Keratinocyte (primary cell): ENCODE results near the gene MLPH. TPM values are rescaled to one million over a fixed set of nuclear protein-coding genes. Genes with fewer than 3 reads are reported as not detected.
A peak's percentile ranks its signal among the peaks of the same experiment; 100 is the strongest.

Source experiments
- DNase-seq: peaks from one replicate; pipeline ENCODE4 v3.0.0-alpha.2; 2011; ENCODE audit warnings: low read depth, missing footprints, low spot score
- FAIRE-seq: peaks from 2 replicates; lab custom pipeline; 2011; peaks lifted over from hg19 to GRCh38; lab: Jason Lieb, UNC
- H2AFZ ChIP-seq: 2 replicates; pipeline ENCODE4 v1.6.0; 2012; ENCODE audit warnings: low read length, control low read depth, inconsistent platforms; ENCODE audit not compliant: control insufficient read depth
- H3K27ac ChIP-seq: 2 replicates; pipeline ENCODE4 v1.5.1; 2011; ENCODE audit warnings: low read length; ENCODE audit not compliant: control insufficient read depth, insufficient read depth
- H3K27me3 ChIP-seq: 3 replicates; pipeline ENCODE4 v1.6.0; 2011; ENCODE audit warnings: low read length; ENCODE audit not compliant: control insufficient read depth, insufficient read depth; ENCODE audit errors: extremely low read depth
- H3K36me3 ChIP-seq, 2 experiments: 2 replicates in 1 of 2; 3 replicates in 1 of 2; pipeline ENCODE4 v1.5.1; 2011; ENCODE audit warnings: low read length in 2 of 2, mild to moderate bottlenecking in 1 of 2; ENCODE audit not compliant: control insufficient read depth in 2 of 2, insufficient read depth in 2 of 2; ENCODE audit errors: extremely low read depth in 1 of 2
- H3K4me1 ChIP-seq: 3 replicates; pipeline ENCODE4 v1.5.1; 2011; ENCODE audit warnings: low read length; ENCODE audit not compliant: control insufficient read depth, insufficient read depth; ENCODE audit errors: extremely low read depth
- H3K4me2 ChIP-seq: 3 replicates; pipeline ENCODE4 v1.6.0; 2011; ENCODE audit warnings: low read depth, low read length; ENCODE audit not compliant: control insufficient read depth, insufficient read depth; ENCODE audit errors: extremely low read depth
- H3K4me3 ChIP-seq, 3 experiments: fragments of 200-600 bp in 1 of 3; sonication (generic) in 1 of 3; 2 replicates in 2 of 3; 3 replicates in 1 of 3; pipeline ENCODE4 v1.5.1; 2011 to 2016; ENCODE audit warnings: low read length in 3 of 3, mild to moderate bottlenecking in 3 of 3, control low read depth in 2 of 3, inconsistent platforms in 1 of 3, low read depth in 1 of 3, mixed read lengths in 1 of 3, mixed run types in 1 of 3, moderate library complexity in 1 of 3; ENCODE audit not compliant: control insufficient read depth in 2 of 3, insufficient read depth in 2 of 3; ENCODE audit errors: extremely low read depth in 1 of 3
- H3K79me2 ChIP-seq: 2 replicates; pipeline ENCODE4 v1.6.0; 2012; ENCODE audit warnings: low read length; ENCODE audit not compliant: control insufficient read depth, insufficient read depth
- H3K9ac ChIP-seq: 3 replicates; pipeline ENCODE4 v1.6.0; 2011; ENCODE audit warnings: low read length; ENCODE audit not compliant: control insufficient read depth, insufficient read depth; ENCODE audit errors: extremely low read depth
- H3K9me1 ChIP-seq: 3 replicates; pipeline ENCODE4 v1.6.0; 2011; ENCODE audit warnings: low read length; ENCODE audit not compliant: control insufficient read depth, insufficient read depth; ENCODE audit errors: extremely low read depth
- H3K9me3 ChIP-seq: 2 replicates; pipeline ENCODE4 v1.5.1; 2012; ENCODE audit warnings: low read depth, low read length; ENCODE audit not compliant: control insufficient read depth
- H4K20me1 ChIP-seq: 3 replicates; pipeline ENCODE4 v1.6.0; 2011; ENCODE audit warnings: low read length; ENCODE audit not compliant: control insufficient read depth, insufficient read depth; ENCODE audit errors: extremely low read depth
- EZH2 ChIP-seq: IDR thresholded peaks from one replicate; pipeline ENCODE4 v1.6.1; 2012; ENCODE audit warnings: inconsistent platforms, mild to moderate bottlenecking, low read length, moderate library complexity
- dilution Hi-C: fragments of 300-500 bp; cut with MboI; formaldehyde crosslinking; loops from one replicate; pipeline ENCODE4 v1.7.0; 2020; ENCODE audit warnings: low sequenced_read_pairs; ENCODE audit not compliant: extremely low pct_ligation_motif_present
- polyA plus RNA-seq, 5 experiments: library from polyadenylated mRNA; depleted of rRNA in 3 of 5; stranded (reverse) in 3 of 5; stranded (forward) in 1 of 5; unstranded in 1 of 5; fragments of >200 nt; gene quantifications; 1 replicate in 1 of 5; 2 replicates in 3 of 5; 3 replicates in 1 of 5; pipeline versions ENCODE4 v1.2.1 to v1.2.3, GENCODE V29; 2011 to 2012; ENCODE audit warnings: missing spikeins in 2 of 5, low read depth in 1 of 5, low replicate concordance in 1 of 5
- TF ChIP-seq, protein P1 (sequence below), 3 experiments: IDR thresholded peaks in 1 of 3; conservative IDR thresholded peaks in 1 of 3; optimal IDR thresholded peaks in 1 of 3; 2 replicates in 2 of 3; 3 replicates in 1 of 3; pipeline versions ENCODE3 to v1.5.1; 2011; ENCODE audit warnings: low read length in 3 of 3, mild to moderate bottlenecking in 3 of 3, moderate library complexity in 2 of 3, control low read depth in 1 of 3, inconsistent platforms in 1 of 3; ENCODE audit not compliant: insufficient read depth in 2 of 3; ENCODE audit errors: extremely low read depth in 1 of 3

The MLPH gene
- polyA plus RNA-seq, 1 donor (not counting 4 experiments of a cell fraction or from before 2014, with no cell fraction given), result 0.67 TPM

GRCh38 chr2:237438080-237438940 lies 48.7 kb upstream of the MLPH start:
- Histone ChIP-seq H3K9ac (no peak overlapping the region), H3K79me2 (no peaks in the 10 kb centered on the region), H2AFZ (peak overlapping the region; percentile 57), H4K20me1 (no peaks in the 10 kb centered on the region), H3K27me3 (no peaks in the 10 kb centered on the region), H3K9me3 (no peaks in the 10 kb centered on the region), H3K27ac (no peak overlapping the region), H3K4me1 (peaks cover 16% of the 10 kb centered on the region), H3K9me1 (no peaks in the 10 kb centered on the region), H3K4me3 (no peak overlapping the region), H3K4me2 (no peak overlapping the region), H3K36me3 (no peaks in the 10 kb centered on the region)
- TF ChIP-seq, protein P1, sequence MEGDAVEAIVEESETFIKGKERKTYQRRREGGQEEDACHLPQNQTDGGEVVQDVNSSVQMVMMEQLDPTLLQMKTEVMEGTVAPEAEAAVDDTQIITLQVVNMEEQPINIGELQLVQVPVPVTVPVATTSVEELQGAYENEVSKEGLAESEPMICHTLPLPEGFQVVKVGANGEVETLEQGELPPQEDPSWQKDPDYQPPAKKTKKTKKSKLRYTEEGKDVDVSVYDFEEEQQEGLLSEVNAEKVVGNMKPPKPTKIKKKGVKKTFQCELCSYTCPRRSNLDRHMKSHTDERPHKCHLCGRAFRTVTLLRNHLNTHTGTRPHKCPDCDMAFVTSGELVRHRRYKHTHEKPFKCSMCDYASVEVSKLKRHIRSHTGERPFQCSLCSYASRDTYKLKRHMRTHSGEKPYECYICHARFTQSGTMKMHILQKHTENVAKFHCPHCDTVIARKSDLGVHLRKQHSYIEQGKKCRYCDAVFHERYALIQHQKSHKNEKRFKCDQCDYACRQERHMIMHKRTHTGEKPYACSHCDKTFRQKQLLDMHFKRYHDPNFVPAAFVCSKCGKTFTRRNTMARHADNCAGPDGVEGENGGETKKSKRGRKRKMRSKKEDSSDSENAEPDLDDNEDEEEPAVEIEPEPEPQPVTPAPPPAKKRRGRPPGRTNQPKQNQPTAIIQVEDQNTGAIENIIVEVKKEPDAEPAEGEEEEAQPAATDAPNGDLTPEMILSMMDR (optimal IDR thresholded peaks at IDR 0.05 in 1 of 3, IDR thresholded peaks at IDR 0.05 in 1 of 3, conservative IDR thresholded peaks at IDR 0.05 in 1 of 3; ENCODE audit: extremely low read depth in 1 of 3, insufficient read depth in 2 of 3, low read length in 3 of 3), result no peak
- no peak for TF ChIP-seq EZH2
- dilution Hi-C loops, result no loop called here
- FAIRE-seq (no peak), DNase-seq (no peak)

GRCh38 chr2:237440819-237441281 lies 46.2 kb upstream of the MLPH start:
- no peaks in the 10 kb centered on the region for H4K20me1 ChIP-seq
- H3K36me3 ChIP-seq, result no peaks in the 10 kb centered on the region
- dilution Hi-C loops, result no loop called here
- no peak for DNase-seq
- peaks cover 3% of the 10 kb centered on the region for H3K4me1 ChIP-seq
- H3K79me2 ChIP-seq, result no peaks in the 10 kb centered on the region
- FAIRE-seq, result no peak
- H3K4me2 ChIP-seq, result no peak overlapping the region
- H3K9me3 ChIP-seq, result no peaks in the 10 kb centered on the region
- H3K4me3 ChIP-seq, result no peak overlapping the region
- H3K9me1 ChIP-seq, result no peaks in the 10 kb centered on the region
- no peak overlapping the region for H3K9ac ChIP-seq
- no peak overlapping the region for H2AFZ ChIP-seq
- no peak overlapping the region for H3K27ac ChIP-seq
- TF ChIP-seq, protein P1 (optimal IDR thresholded peaks at IDR 0.05 in 1 of 3, IDR thresholded peaks at IDR 0.05 in 1 of 3, conservative IDR thresholded peaks at IDR 0.05 in 1 of 3; ENCODE audit: extremely low read depth in 1 of 3, insufficient read depth in 2 of 3, low read length in 3 of 3), result no peak
- no peak for TF ChIP-seq EZH2
- H3K27me3 ChIP-seq, result no peaks in the 10 kb centered on the region
